Measurements from ENCODE around the gene CFAP299.

CFAP299 gene

DNA sequence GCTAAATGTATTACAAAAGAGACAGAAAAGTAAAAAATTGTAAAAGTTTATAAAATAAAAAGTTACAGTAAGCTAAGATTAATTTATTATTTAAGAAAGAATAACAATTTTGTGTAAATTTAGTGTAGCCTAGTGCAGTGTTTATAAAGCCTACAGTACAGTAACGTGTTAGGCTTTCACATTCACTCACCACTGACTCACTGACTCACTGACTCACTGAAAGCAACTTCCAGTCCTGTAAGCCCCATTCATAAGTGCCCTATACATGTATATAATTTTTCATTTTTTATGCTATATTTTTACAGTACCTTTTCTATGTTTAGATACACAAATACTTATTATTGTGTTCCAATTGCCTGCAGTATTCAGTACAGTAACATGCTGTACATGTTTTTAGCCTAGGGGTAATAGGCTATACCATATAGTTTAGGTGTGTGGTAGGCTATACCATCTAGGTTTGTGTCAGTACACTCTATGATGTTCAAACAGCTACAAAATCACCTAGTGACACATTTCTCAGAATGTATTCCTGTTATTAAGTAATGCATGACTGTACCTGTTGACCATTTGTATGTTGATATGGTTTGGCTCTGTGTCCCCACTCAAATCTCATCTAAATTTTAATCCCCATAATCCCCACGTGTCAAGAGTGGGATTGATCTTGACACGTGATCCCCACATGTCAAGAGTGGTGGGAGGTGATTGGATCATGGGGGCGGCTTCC is 57.9 kb downstream of the CFAP299 start:
- no peak for DNase-seq

DNA sequence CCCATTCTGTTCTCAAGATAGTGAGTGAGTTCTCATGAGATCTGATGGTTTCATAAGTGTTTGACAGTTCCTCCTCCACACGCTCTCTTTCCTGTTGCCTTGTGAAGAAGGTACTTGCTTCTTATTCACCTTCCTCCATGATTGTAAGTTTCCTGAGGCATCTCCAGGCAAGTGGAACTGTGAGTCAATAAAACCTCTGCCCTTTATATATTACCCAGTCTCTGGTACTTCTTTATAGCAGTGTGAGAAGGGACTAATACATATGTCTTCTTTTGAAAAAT is 58.4 kb downstream of the CFAP299 start:
- DNase-seq, result no peak

DNA sequence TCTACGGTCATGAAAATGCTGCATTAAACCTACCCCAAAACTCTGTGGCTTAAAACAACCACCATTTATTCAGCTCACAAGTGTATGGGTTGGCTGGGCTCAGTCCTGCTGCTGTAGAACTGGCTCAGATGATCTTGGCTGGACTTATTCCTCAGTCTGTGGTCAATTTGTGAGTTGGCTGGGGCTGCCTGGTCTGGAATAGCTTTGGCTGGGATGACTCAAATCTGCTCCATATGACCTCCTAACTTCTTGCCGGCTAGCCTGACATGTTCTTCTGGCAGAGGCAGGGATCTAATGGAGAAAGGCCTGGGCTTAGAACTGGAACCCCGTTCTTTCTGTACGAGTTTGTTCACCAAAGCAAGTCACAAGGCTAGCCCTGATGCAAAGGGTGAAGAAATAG is 71.7 kb downstream of the CFAP299 start:
- DNase-seq, result no peak

DNA sequence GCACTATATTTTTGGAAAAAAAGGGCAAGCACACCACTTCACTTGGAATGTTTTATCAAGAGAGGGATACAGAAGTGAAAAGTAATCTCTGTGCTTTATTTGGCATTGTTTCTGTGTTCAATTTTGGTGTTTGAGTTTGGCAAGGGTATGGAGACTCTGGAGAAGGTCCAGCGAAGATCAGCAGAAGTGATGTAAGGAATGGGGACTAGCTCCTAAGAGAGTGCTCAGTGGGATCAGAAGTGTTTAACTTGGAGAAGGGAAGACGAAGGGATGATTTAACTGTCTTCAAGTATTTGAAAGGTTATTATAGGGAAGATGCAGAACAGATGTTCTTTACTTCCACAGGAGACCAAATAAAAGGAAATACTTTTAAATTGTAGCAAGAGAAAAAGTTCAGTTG is 74.3 kb downstream of the CFAP299 start:
- no peak for DNase-seq

DNA sequence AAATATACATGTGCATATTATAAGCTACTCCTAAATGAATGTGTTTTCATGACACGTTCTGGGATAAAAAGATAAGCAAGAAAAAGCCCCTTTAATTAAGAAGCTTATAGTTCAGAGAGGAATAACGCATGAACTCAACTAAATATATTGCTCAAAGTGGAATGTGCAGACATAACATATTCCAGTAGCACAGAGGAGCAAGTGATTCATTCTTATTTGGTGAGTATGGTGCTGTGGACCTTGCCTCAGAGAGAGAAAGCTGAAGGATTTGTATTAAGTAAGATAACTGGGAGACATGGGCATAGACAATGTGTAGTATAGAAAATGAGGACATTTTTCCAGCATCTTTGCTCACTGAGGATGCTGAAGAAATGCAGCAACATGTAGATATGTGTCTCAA is 76.8 kb downstream of the CFAP299 start:
- no peak for DNase-seq

DNA sequence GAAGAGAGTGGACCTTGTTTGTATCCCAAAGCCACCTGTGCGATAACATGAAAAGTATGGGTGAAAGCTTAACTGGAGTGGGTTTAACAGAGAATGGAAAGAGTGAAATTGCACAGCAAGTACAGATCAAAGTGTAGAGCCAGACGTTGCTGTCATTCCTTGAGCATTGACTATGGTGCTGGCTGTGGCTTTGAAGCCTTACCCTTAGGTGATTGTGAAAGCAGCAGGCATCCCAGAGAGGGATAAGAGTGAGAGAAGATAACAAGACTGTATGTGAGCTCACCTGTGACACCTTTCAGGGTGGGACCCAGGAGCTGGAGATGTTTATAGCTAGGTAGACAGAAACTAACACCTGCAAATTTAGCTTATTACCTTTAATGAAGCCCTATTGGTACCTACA is 77.6 kb downstream of the CFAP299 start:
- no peak for DNase-seq

DNA sequence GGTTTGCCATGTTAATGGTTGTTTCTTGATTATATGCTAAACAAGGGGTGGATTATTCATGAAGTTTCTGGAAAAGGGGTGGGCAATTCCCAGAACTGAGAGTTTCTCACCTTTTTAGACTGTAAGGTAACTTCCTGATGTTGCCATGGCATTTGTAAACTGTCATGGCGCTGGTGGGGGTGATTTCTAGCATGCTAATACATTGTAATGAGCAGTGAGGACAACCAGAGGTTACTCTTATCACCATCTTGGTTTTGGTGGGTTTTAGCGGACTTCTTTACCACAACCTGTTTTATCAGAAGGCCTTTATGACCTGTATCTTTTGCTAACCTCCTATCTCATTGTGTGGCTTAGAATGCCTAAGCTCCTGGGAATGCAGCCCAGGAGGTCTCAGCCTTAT is 81.5 kb downstream of the CFAP299 start:
- no peak for DNase-seq

DNA sequence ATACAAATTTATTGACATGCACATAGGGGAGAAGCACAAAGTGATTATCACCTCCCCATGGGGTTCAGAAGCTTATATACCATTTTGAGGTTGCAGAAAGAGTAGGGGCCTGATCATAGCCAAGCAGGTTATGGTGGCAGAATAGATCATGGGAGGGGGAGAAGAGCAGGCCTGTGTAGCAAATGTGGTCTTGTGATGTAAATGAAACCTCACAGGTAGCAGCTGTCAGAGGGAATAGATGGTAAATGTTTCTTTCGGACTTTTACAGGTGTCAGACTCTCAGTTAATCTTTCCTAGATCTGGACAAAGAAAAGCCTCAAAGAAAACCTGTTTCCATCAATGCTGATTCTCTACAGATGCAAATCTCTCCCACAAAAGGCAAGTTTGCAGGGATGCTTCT is 84.4 kb downstream of the CFAP299 start:
- DNase-seq, result no peak

DNA sequence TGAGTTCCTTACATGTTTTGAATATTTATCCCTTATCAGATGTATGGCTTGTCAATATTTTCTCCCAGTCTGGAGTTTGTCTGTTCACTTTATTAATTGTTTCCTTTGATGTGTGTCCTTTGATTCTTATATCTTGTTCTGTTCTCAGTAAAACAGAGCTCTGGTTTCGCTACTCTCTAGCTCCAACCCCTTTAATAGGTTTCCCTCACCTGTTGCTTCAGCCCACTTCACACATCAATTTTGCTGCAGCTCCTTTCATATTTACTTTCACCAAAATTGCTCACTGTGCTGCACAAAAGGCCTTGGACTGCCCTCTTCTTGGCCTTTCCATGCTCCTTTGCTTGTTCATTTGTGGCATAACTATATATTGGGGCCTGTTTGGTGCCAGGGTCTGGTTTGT is 85.1 kb downstream of the CFAP299 start:
- no peak for DNase-seq

DNA sequence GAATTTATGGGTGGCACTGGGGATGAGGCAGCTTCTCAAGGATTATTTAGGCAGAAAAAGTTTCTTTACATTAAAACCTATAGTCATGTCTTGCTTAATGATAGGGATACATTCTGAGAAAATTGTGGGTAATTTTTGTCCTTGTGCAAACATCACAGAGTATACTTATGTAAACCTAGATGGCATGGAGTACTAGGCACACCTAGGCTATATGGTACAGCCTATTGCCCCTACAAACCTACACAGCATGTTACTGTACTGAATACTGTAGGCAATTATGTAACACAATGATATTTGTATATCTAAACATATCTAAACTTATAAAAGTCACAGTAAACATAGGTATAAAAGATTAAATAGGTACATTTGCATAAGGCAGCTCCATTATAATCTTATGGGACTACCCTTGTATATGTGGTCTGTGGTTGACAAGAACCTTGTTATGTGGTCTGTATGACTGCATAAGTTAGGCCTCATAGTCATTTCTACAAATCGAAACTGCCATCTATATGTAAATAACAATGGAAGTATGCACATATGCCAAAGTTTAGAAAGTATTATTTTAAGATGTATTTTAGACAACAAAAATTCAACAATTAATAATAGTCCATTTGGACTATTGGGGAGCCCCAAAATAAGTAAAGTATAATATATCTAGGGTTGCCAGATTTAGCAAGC is 87.3 kb downstream of the CFAP299 start:
- DNase-seq, result peak in 1 of 2 donors; percentile 39

DNA sequence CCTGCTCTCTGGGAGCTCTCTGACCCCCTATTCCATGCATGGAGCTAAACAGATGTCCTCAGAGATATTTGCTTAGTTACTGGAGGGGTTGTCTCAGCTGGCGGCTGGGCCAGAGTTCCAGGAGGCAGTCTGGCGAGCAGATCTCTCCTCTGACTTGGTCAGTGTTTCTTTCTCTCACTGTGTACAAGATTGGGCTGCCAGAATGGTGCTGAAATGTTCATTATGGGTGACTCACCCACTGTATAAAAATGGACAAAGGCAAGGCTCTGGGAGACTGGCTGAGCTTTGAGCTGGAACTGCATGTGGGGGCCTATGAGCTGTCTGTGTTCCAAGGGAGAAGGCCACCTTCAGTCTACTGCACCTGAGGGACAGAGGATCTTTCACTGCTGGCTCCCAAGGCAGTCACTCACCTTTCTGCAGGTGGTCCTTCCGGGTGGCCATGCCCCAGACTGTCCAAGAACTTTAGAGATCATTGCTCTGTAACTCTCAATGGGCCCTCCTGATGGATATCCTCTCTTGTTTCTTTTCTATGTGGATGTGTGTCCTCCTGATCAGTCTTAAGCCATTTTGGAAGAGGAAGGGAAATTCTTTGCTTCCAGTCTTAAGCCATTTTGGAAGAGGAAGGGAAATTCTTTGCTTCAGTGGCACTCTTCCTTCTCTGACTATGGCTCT is 88.2 kb downstream of the CFAP299 start:
- DNase-seq, result no peak

DNA sequence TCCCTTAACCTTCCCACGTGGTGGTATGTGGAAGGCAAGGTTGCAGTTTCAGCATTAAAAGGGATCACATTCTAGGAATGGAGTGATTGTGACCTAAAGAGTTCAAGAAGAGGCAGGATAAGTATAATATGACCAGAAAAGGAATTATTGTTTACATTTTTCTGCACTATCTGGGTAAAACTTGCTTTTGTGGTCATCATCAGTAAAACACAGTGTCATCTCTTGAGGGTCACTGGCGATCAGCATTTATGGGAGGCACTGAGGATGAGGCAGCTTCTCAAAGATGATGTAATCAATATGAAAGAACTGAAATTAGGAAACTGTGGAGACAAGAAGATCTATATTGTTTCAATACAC is 88.7 kb downstream of the CFAP299 start:
- DNase-seq, result no peak

DNA sequence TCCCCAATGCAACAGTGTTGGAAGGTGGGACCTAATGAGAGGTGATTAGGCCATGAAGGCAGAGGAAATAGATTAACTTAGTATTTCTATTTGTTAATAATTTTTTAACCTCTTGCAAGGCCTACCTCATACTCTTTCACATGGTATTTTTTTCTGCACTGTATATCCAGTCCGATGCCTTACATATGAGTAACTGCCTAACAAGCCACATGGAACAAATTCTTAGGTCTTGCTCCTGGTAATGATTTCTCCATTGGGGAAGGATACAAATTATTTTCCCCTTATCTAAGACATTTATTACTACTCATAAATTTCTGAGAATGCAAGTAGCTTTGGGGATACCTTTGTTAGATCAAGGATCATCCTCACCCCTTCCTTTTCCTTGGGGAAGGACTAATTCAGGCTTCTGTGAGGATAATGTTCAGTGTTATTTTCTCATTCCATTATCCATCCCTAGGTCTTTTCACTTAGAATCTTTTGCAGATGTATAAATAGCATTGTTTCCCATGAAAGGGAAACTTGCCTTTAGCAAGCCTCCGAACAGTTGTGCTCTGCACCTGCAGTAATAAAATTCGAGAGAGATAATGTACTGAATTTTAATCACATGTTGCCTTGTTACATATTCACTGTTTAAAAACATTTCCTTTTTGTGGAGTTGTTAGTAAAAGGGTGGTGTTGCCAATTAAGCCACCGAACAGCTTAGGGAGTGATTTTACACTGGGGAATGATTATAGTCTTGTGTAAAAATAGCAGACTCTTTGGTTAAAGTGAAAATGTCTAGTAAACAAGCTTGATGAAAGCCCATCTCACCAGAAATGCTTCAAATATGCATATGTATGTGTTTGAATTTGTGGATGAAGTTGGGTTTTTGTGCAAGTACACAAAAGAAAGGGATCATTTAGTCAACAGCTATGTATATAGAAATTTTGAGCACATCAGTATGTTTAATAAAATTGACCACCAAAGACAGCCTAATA is 89.9 kb downstream of the CFAP299 start:
- no peak for DNase-seq

DNA sequence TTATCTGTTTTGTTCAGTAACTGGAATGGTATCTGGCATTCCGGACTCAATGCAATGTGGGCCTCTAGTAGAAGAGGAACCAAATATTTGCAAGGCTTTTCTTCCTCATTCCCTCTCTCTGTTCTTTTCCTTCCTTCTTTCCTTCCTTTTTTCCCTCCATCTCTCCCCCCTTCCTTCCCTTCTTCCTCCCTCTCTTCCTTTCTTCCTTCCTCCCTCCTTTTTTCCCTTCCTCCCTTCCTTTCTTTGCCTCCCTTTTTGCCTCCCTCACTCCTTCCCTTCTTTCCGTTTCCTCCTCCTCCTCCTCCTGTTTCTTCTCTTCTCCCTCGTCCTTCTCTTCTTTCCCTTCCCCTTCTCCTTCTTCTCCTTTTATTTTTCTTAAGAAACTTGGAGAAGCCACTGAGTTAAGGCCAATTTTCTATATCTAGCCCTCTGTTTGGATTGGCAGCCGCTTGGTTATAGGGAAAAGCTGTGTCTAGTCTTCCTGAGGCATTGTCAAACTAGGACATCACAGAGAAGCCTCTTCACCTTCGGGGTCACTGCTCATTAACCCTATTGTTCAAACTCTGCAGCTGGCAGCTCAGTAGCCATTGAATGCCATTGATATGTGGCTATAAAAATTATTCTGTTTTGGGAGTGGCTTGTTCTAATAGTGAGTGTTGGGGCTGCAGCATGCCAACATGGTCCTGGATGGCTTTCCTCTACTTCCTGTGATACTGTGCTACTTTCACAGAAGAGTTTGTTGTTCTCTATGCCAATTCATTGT is 95.9 kb downstream of the CFAP299 start:
- no peak for DNase-seq

DNA sequence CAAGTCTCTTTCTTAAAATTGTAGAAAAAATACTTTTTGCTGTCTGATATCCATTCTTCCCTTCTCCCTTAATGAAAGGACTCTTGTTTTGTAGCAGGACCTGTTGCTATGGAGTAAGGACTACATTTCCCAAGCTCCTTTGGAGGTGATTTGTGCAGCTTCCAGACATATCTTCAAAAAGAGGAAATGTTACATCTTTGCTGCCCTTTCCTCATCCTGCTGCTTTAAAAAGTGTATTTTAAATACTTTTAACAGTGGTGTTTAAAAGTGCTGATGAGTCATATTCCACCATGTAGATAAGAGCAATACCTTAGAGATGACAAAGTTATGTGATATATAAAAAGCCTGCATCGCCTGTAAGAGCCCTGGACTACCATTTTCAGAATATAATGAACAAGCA is 98.7 kb downstream of the CFAP299 start:
- DNase-seq, result no peak

DNA sequence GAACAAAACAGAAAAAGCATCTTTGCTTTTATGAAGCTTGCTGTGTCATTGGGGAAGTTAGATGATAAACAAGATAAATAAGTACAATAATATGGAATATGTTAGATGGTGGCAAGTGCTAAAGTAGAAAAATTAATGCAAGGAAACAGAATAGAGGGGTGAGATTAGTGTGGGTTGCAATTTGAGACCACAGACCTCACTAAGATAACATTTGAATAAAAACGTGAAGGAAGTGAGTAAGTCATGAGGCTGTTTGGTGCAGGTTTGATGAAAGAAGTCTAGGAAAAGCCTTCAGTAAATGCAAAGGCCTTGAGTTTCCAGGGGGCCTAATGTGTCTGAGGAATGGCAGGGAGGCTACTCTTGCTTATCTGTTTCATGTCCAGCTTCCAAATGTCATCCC is 102.5 kb downstream of the CFAP299 start:
- DNase-seq, result no peak

DNA sequence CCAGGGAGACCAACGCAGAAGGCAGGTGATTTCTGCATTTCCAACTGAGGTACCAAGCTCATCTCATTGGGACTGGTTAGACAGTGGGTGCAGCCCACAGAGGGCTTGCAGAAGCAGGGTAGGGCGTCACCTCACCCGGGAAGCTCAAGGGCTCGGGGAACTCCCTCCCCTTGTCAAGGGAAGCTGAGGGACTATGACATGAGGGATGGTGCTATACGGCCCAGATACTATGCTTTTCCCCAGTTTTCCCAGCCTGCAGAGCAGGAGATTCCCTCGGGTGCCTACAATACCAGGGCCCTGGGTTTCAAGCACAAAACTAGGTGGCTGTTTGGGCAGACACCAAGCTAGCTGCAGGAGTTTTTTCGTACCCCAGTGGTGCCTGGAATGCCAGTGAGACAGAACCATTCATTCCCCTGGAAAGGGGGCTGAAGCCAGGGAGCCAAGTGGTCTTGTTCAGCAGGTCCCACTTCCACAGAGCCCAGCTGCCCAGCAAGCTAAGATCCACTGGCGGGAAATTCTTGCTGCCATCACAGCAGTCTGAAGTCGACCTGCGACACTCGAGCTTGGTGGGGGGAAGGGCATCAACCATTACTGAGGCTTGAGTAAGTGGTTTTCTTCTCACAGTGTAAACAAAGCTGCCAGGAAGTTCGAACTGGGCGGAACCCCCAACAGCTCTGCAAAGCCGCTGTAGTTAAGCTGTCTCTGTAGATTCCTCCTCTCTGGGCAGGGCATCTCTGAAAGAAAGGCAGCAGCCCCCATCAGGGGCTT is 103.9 kb downstream of the CFAP299 start:
- peak; percentile 41 to 53 for DNase-seq

DNA sequence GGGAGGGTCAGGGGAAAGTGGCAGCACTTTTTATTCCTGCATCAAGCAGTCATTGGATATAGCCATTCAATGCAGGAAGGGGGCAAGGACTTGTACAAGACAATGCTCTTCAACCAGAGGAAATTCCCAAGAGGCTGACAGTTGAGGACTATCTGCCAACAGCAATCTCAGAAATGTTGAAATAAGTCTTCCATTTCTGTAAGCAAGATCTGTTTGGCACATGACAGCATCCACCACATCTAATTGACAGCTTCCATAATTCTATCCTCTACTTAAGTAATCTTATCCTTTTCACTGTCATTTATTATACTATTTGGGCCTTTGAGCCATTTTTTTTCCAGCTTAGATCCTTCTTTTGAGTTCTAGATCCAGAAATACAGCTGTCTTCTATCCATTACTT is 110.7 kb downstream of the CFAP299 start:
- no peak for DNase-seq

DNA sequence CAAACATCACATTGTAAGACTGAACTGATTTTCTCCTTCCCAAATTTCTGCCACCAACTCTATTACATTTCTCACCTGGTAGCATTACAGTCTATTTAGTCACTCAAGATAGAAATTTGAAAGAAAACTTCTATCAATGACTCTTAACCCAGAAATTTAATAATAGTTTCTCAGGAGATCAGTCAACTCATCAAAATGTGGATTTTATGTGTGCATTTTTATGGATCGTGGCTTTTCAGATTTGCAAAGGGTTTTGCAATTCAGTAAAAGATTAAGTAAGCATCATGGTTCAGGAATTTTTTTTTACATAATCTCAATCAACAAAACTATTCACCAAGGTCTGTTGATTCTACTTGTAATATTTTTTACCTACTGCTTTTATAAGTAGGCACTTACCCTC is 111.1 kb downstream of the CFAP299 start:
- no peak for DNase-seq

DNA sequence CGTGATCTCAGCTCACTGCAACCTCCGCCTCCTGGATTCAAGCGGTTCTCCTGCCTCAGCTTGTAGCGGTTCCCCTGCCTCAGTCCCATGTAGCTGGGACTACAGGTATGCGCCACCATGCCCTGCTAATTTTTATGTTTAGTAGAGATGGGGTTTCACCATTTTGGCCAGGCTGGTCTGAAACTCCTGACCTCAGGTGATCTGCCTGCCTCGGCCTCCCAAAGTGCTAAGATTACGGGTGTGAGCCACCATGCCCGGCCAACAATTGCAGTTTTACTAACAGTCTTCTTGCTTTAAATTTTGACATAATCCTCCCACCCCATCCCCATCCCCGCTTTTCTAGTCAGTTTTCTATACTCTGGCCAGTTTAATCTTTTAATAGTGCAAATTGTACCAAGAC is 112.0 kb downstream of the CFAP299 start:
- no peak for DNase-seq

DNA sequence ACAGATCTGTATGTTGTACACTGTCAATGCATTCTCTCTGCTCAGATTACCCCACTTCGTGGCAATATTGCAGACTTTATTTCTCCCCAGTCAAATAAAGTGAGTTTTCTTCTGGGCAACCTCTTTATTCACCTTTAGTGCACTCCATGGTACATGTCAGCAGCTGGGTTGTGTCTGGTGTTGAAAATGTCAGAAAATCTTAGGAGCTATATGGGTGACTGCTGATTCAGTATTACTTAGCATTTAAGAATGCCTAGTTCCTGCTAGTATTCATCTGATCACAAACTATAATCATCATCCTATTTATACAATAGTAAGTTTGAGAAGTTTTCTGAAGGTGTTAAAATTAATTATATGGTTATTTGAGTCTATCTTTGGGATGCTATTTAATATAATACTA is 112.5 kb downstream of the CFAP299 start:
- no peak for DNase-seq

DNA sequence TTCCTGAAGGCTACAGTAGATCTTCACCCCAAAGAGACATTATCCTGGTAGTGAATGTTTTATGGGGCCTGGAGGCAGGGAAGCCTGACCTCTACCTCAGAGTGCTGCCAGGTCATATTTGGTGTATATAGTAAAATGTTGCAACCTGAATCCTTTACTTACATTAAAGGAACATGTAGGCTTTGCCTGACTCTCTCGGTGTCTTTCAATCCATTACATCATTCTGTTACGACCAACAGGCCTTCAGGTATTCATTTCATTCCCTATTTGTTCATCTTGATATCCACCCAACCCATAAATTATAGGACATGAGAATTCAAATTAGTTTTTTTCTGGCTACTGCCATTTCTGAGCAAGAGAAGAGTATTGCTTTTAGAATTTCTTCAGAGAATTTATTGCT is 116.5 kb downstream of the CFAP299 start:
- DNase-seq, result no peak

Measured in CD4-positive, alpha-beta T cell treated with Interleukin-1 beta for 1 hour (primary cell).